HepG2 (cell line): Measurements from ENCODE around the gene CDK12. TPM values are rescaled to one million over a fixed set of nuclear protein-coding genes. Genes with fewer than 3 reads are reported as not detected.

Experiments
- ATAC-seq: fragments of 200-7000 bp; cut with Tn5 transposase; 3 replicates; pipeline ENCODE4 v1.9.1; 2020; ENCODE audit warnings: mild to moderate bottlenecking, moderate library complexity
- BruUV-seq: library from RNA; stranded (reverse); fragments of 400-500 nt; replicated peaks from 2 replicates; lab custom pipeline; 2021; lab: Mats Ljungman, UMichigan
- CTCF ChIA-PET: fragments of 300-600 bp; formaldehyde crosslinking; extraction: SDS; loops from one replicate; lab custom pipeline; 2021; ENCODE audit warnings: low total read pairs, inconsistent platforms, low intra/inter-chr PET ratio; lab: Yijun Ruan, JAX
- POLR2A ChIA-PET: fragments of 350-600 bp; sonication (Branson Sonifier 250); formaldehyde crosslinking; loops from one replicate; lab custom pipeline; 2020; ENCODE audit warnings: antibody characterized with exemption, inconsistent platforms; lab: Yijun Ruan, JAX
- DNase-seq: peaks from one replicate; pipeline ENCODE4 v3.0.0-alpha.2; 2015; ENCODE audit warnings: low spot score
- FAIRE-seq: peaks from 3 replicates; lab custom pipeline; 2011; peaks lifted over from hg19 to GRCh38; lab: Jason Lieb, UNC
- H2AFZ ChIP-seq: one replicate; pipeline ENCODE4 v1.6.1; 2011; ENCODE audit warnings: low read length, inconsistent platforms
- H3K27ac ChIP-seq: fragments of 300-600 bp; 3 replicates; pipeline ENCODE4 v1.8.0; 2011; ENCODE audit warnings: mixed run types, mild to moderate bottlenecking, mixed read lengths, low read length, inconsistent platforms; ENCODE audit not compliant: insufficient read depth; ENCODE audit errors: extremely low read length
- H3K27me3 ChIP-seq, 2 experiments: fragments of 200-600 bp in 1 of 2; 2 replicates in 1 of 2; 3 replicates in 1 of 2; pipeline versions ENCODE4 v1.6.0 to v1.8.0; 2011; ENCODE audit warnings: low read length in 2 of 2, mild to moderate bottlenecking in 2 of 2, moderate library complexity in 2 of 2, inconsistent platforms in 1 of 2; ENCODE audit not compliant: insufficient read depth in 2 of 2, control insufficient read depth in 1 of 2
- H3K36me3 ChIP-seq, 2 experiments: fragments of 200-600 bp in 1 of 2; replicated peaks in 1 of 2; 2 replicates in 1 of 2; 3 replicates in 1 of 2; pipeline versions ENCODE4 v1.5.1 to v1.8.0; 2011; ENCODE audit warnings: low read length in 2 of 2, inconsistent platforms in 1 of 2; ENCODE audit not compliant: insufficient read depth in 2 of 2, control insufficient read depth in 1 of 2
- H3K4me1 ChIP-seq: 2 replicates; pipeline ENCODE4 v1.5.1; 2012; ENCODE audit warnings: low read length, inconsistent platforms; ENCODE audit not compliant: insufficient read depth
- H3K4me2 ChIP-seq: 2 replicates; pipeline ENCODE4 v1.6.0; 2011; ENCODE audit warnings: low read depth, low read length, inconsistent platforms
- H3K4me3 ChIP-seq, 3 experiments: fragments of 200-600 bp in 1 of 3; sonication (generic), shearing (Covaris generic) in 1 of 3; replicated peaks in 1 of 3; 2 replicates each; pipeline ENCODE4 v1.5.1; 2011 to 2016; ENCODE audit warnings: low read length in 3 of 3, inconsistent platforms in 2 of 3, low read depth in 2 of 3, mild to moderate bottlenecking in 2 of 3, control low read depth in 1 of 3, mixed read lengths in 1 of 3; ENCODE audit not compliant: insufficient read depth in 1 of 3
- H3K79me2 ChIP-seq: one replicate; pipeline ENCODE4 v1.6.1; 2011; ENCODE audit warnings: low read length, inconsistent platforms; ENCODE audit not compliant: insufficient read depth
- H3K9ac ChIP-seq: 2 replicates; pipeline ENCODE4 v1.6.0; 2011; ENCODE audit warnings: mild to moderate bottlenecking, low read depth, low read length, inconsistent platforms; ENCODE audit not compliant: insufficient read depth
- H3K9me3 ChIP-seq: 2 replicates; pipeline ENCODE4 v1.5.1; 2012; ENCODE audit warnings: mild to moderate bottlenecking, low read length
- H4K20me1 ChIP-seq: 2 replicates; pipeline ENCODE4 v1.6.0; 2011; ENCODE audit warnings: inconsistent platforms, mild to moderate bottlenecking, low read length, moderate library complexity; ENCODE audit not compliant: insufficient read depth
- HNF4G ChIP-seq, 2 experiments: sonication (generic) in 1 of 2; formaldehyde crosslinking in 1 of 2; IDR thresholded peaks; 2 replicates each; pipeline versions ENCODE4 v1.4.0 to v1.6.1; 2011 to 2020; ENCODE audit warnings: borderline replicate concordance in 2 of 2, low read depth in 2 of 2, mild to moderate bottlenecking in 2 of 2, low read length in 1 of 2, missing genetic modification reagents in 1 of 2, moderate library complexity in 1 of 2
- NFIB ChIP-seq: sonication (generic); formaldehyde crosslinking; IDR thresholded peaks from 2 replicates; pipeline ENCODE4 v1.9.0; 2021; ENCODE audit warnings: missing genetic modification reagents, mild to moderate bottlenecking, borderline replicate concordance
- RNF219 ChIP-seq: sonication (generic); formaldehyde crosslinking; IDR thresholded peaks from 2 replicates; pipeline ENCODE4 v1.5.0; 2020; ENCODE audit warnings: mild to moderate bottlenecking, missing genetic modification reagents
- SRY ChIP-seq: sonication (generic); formaldehyde crosslinking; IDR thresholded peaks from 2 replicates; pipeline ENCODE4 v1.8.0; 2022; ENCODE audit warnings: mild to moderate bottlenecking, missing genetic modification reagents
- ZBTB49 ChIP-seq: sonication (generic); formaldehyde crosslinking; IDR thresholded peaks from 2 replicates; pipeline ENCODE4 v1.4.0; 2020; ENCODE audit warnings: missing genetic modification reagents, borderline replicate concordance
- ZNF562 ChIP-seq: sonication (generic); formaldehyde crosslinking; IDR thresholded peaks from 2 replicates; pipeline ENCODE4 v1.8.0; 2022; ENCODE audit warnings: missing genetic modification reagents, borderline replicate concordance
- ZNF564 ChIP-seq: sonication (generic); formaldehyde crosslinking; IDR thresholded peaks from 2 replicates; pipeline ENCODE4 v1.8.1; 2023; ENCODE audit warnings: mild to moderate bottlenecking, missing genetic modification reagents
- ZNF749 ChIP-seq: sonication (generic); formaldehyde crosslinking; IDR thresholded peaks from 2 replicates; pipeline ENCODE4 v1.8.0; 2022; ENCODE audit warnings: mild to moderate bottlenecking, missing genetic modification reagents, moderate library complexity, borderline replicate concordance
- ZSCAN29 ChIP-seq: sonication (generic); formaldehyde crosslinking; conservative IDR thresholded peaks from 2 replicates; pipeline ENCODE4 v1.4.0; 2020; ENCODE audit warnings: mild to moderate bottlenecking, missing genetic modification reagents
- WGBS: methylation state at CpG from one replicate; pipeline ENCODE4 v1.1.6; 2017; ENCODE audit warnings: low lambda C conversion rate; 5-methylcytosine and 5-hydroxymethylcytosine counted together
- in situ Hi-C: cut with HindIII; loops from 2 replicates; pipeline ENCODE4 v1.10.0; 2017; ENCODE audit warnings: low pct_unique_long_range_greater_than_20kb; ENCODE audit not compliant: extremely low pct_ligation_motif_present
- intact Hi-C: fragments of 100-400 bp; cut with micrococcal nuclease; formaldehyde crosslinking; loops from one replicate; pipeline ENCODE4 v1.10.0; 2022; ENCODE audit not compliant: unreplicated experiment
- polyA plus RNA-seq, 8 experiments: library from polyadenylated mRNA; depleted of rRNA in 3 of 8; stranded (reverse) in 7 of 8; unstranded in 1 of 8; fragments of >200 nt; fragmentation: Illumina TruSeq in 4 of 8; extraction: Trizol in 4 of 8; gene quantifications; 2 replicates each; pipeline versions ENCODE4 v1.2.1 to v1.2.3, GENCODE V29; 2011 to 2016; ENCODE audit warnings: low read depth in 4 of 8, missing spikeins in 1 of 8, mixed read lengths in 1 of 8; ENCODE audit not compliant: insufficient read depth in 1 of 8
- total RNA-seq, 5 experiments: library from RNA; depleted of rRNA; stranded (reverse); fragments of >200 nt; fragmentation: Illumina TruSeq; extraction: Trizol; gene quantifications; 2 replicates each; pipeline ENCODE4 v1.2.3, GENCODE V29; 2016; ENCODE audit warnings: low read depth in 1 of 5
- TF ChIP-seq, protein P1 (sequence below): sonication (generic); formaldehyde crosslinking; IDR thresholded peaks from 2 replicates; pipeline ENCODE4 v1.4.0; 2020; ENCODE audit warnings: missing genetic modification reagents
- TF ChIP-seq, protein P2 (sequence below): sonication (generic); formaldehyde crosslinking; IDR thresholded peaks from 2 replicates; pipeline ENCODE4 v1.9.0; 2021; ENCODE audit warnings: missing genetic modification reagents, mild to moderate bottlenecking, borderline replicate concordance

CDK12 gene
- total and polyA plus RNA-seq, 2 of the 13 experiments (the other 11 are each of a cell fraction or from before 2014, with no cell fraction given): 24.0 to 88.6 TPM

- TF ChIP-seq RNF219 (CRISPR knock-in tag): no peak
- no peak for TF ChIP-seq ZNF749 (CRISPR knock-in tag)
- no peak for TF ChIP-seq ZNF562 (CRISPR knock-in tag)
- TF ChIP-seq, protein P1, sequence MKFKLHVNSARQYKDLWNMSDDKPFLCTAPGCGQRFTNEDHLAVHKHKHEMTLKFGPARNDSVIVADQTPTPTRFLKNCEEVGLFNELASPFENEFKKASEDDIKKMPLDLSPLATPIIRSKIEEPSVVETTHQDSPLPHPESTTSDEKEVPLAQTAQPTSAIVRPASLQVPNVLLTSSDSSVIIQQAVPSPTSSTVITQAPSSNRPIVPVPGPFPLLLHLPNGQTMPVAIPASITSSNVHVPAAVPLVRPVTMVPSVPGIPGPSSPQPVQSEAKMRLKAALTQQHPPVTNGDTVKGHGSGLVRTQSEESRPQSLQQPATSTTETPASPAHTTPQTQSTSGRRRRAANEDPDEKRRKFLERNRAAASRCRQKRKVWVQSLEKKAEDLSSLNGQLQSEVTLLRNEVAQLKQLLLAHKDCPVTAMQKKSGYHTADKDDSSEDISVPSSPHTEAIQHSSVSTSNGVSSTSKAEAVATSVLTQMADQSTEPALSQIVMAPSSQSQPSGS (CRISPR knock-in tag): no peak
- no peak for TF ChIP-seq HNF4G (IDR thresholded peaks at IDR 0.05; ENCODE audit: borderline replicate concordance, low read depth, low read length)
- TF ChIP-seq HNF4G (CRISPR knock-in tag; IDR thresholded peaks at IDR 0.05; ENCODE audit: borderline replicate concordance, low read depth): no peak
- TF ChIP-seq ZSCAN29: no peak
Observed at GRCh38 chr17:39540611-39541010, 79.3 kb downstream of the CDK12 start (continued).

GRCh38 chr17:39541652-39542051 is 80.4 kb downstream of the CDK12 start:
- H2AFZ ChIP-seq: no peak overlapping the region
- ATAC-seq (no peak), DNase-seq (no peak), FAIRE-seq (no peak)
- no peaks in the 10 kb centered on the region for H3K36me3 ChIP-seq
- H3K9me3 ChIP-seq: no peaks in the 10 kb centered on the region
- 56% methylated on average over 6 of the region's 6 CpGs for WGBS
- no peak overlapping the region for H3K4me2 ChIP-seq
- H3K27me3 ChIP-seq: no peaks in the 10 kb centered on the region
- intact Hi-C loops: no loop called here
- peaks cover 9% of the 10 kb centered on the region; the same call in 1 of the 2 replicates for H3K4me1 ChIP-seq
- no TSS peak for BruUV-seq
- in situ Hi-C loops: no loop called here
- H3K4me3 ChIP-seq: no peak overlapping the region
- no peaks in the 10 kb centered on the region for H4K20me1 ChIP-seq
- ChIA-PET CTCF (no interaction called here), POLR2A (no interaction called here)
- no peak overlapping the region for H3K9ac ChIP-seq
- H3K79me2 ChIP-seq: no peaks in the 10 kb centered on the region
- no peak overlapping the region for H3K27ac ChIP-seq
- TF ChIP-seq, protein P2, sequence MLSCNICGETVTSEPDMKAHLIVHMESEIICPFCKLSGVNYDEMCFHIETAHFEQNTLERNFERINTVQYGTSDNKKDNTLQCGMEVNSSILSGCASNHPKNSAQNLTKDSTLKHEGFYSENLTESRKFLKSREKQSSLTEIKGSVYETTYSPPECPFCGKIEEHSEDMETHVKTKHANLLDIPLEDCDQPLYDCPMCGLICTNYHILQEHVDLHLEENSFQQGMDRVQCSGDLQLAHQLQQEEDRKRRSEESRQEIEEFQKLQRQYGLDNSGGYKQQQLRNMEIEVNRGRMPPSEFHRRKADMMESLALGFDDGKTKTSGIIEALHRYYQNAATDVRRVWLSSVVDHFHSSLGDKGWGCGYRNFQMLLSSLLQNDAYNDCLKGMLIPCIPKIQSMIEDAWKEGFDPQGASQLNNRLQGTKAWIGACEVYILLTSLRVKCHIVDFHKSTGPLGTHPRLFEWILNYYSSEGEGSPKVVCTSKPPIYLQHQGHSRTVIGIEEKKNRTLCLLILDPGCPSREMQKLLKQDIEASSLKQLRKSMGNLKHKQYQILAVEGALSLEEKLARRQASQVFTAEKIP (CRISPR knock-in tag): no peak
- TF ChIP-seq ZNF564 (CRISPR knock-in tag): no peak
- TF ChIP-seq ZBTB49 (CRISPR knock-in tag): no peak
- TF ChIP-seq SRY: no peak
- no peak for TF ChIP-seq NFIB (CRISPR knock-in tag)
